H1 (cell line): ENCODE measurements around the gene POLR1D. TPM values are rescaled to one million over a fixed set of nuclear protein-coding genes. Genes with fewer than 3 reads are reported as not detected.

Experiments
- CTCF ChIA-PET: fragments of 300-600 bp; sonication (Branson Sonifier 250); formaldehyde crosslinking; loops from one replicate; lab custom pipeline; 2021; ENCODE audit not compliant: partially characterized antibody; lab: Charles Lee
- POLR2A ChIA-PET: fragments of 300-600 bp; sonication (Branson Sonifier 250); formaldehyde crosslinking; loops from one replicate; lab custom pipeline; 2021; ENCODE audit warnings: inconsistent platforms; ENCODE audit not compliant: partially characterized antibody; lab: Charles Lee
- DNase-seq, 2 experiments: peaks; one replicate each; pipeline versions ENCODE4 v3.0.0 to v3.0.0-alpha.2; 2010 to 2022; ENCODE audit warnings: low spot score in 2 of 2, low read depth in 1 of 2, mixed read lengths in 1 of 2
- FAIRE-seq: peaks from 2 replicates; lab custom pipeline; 2011; peaks lifted over from hg19 to GRCh38; lab: Jason Lieb, UNC
- H2AFZ ChIP-seq: 2 replicates; pipeline ENCODE4 v1.8.1; 2012; ENCODE audit warnings: low read length, inconsistent platforms
- H2AK5ac ChIP-seq: 2 replicates; pipeline ENCODE4 v1.6.1; 2013; ENCODE audit warnings: low read depth, low read length
- H2BK120ac ChIP-seq: replicated peaks from 2 replicates; pipeline ENCODE3; 2013; ENCODE audit warnings: low read depth, low read length, inconsistent platforms
- H2BK12ac ChIP-seq: 2 replicates; pipeline ENCODE4 v1.6.1; 2013; ENCODE audit warnings: low read depth, low read length
- H2BK15ac ChIP-seq: 2 replicates; pipeline ENCODE4 v1.6.1; 2013; ENCODE audit warnings: low read length
- H2BK20ac ChIP-seq: 2 replicates; pipeline ENCODE4 v1.6.1; 2013; ENCODE audit warnings: low read length
- H2BK5ac ChIP-seq: 2 replicates; pipeline ENCODE4 v1.6.1; 2013; ENCODE audit warnings: low read depth, low read length
- H3K14ac ChIP-seq: 2 replicates; pipeline ENCODE4 v1.6.1; 2013; ENCODE audit warnings: inconsistent platforms; ENCODE audit not compliant: insufficient read length
- H3K18ac ChIP-seq: 2 replicates; pipeline ENCODE4 v1.6.1; 2013; ENCODE audit warnings: low read length; ENCODE audit errors: extremely low read depth
- H3K23ac ChIP-seq: 2 replicates; pipeline ENCODE4 v1.6.1; 2013; ENCODE audit warnings: inconsistent platforms; ENCODE audit not compliant: insufficient read length
- H3K23me2 ChIP-seq: 2 replicates; pipeline ENCODE4 v1.6.1; 2013; ENCODE audit warnings: low read depth, low read length
- H3K27ac ChIP-seq: 2 replicates; pipeline ENCODE4 v1.6.1; 2011; ENCODE audit warnings: low read depth, low read length, inconsistent platforms
- H3K27me3 ChIP-seq, 4 experiments: replicated peaks in 1 of 4; 1 replicate in 1 of 4; 2 replicates in 3 of 4; pipeline versions ENCODE4 v1.6.1 to v1.8.1; 2011 to 2013; ENCODE audit warnings: low read length in 3 of 4, mild to moderate bottlenecking in 3 of 4, inconsistent platforms in 2 of 4, mixed read lengths in 2 of 4, moderate library complexity in 1 of 4; ENCODE audit not compliant: control insufficient read depth in 3 of 4, insufficient read depth in 3 of 4; ENCODE audit errors: extremely low read depth in 1 of 4
- H3K36me3 ChIP-seq, 4 experiments: 2 replicates each; pipeline versions ENCODE4 v1.6.1 to v1.8.1; 2011 to 2013; ENCODE audit warnings: mild to moderate bottlenecking in 4 of 4, low read length in 3 of 4, moderate library complexity in 2 of 4, control low read depth in 1 of 4, inconsistent platforms in 1 of 4; ENCODE audit not compliant: insufficient read depth in 4 of 4, control insufficient read depth in 2 of 4
- H3K4ac ChIP-seq: replicated peaks from 2 replicates; pipeline ENCODE3; 2013; ENCODE audit warnings: low read length, low read depth, mixed read lengths, inconsistent platforms; ENCODE audit not compliant: insufficient read length
- H3K4me1 ChIP-seq, 4 experiments: replicated peaks in 1 of 4; 1 replicate in 1 of 4; 2 replicates in 3 of 4; pipeline versions ENCODE4 v1.6.1 to v1.8.1; 2011 to 2013; ENCODE audit warnings: low read length in 3 of 4, inconsistent platforms in 2 of 4, mixed read lengths in 1 of 4; ENCODE audit not compliant: insufficient read depth in 4 of 4, control insufficient read depth in 3 of 4
- H3K4me2 ChIP-seq, 2 experiments: 2 replicates each; pipeline versions ENCODE4 v1.6.1 to v1.8.1; 2011 to 2013; ENCODE audit warnings: low read depth in 2 of 2, low read length in 2 of 2, control low read depth in 1 of 2, inconsistent platforms in 1 of 2, mild to moderate bottlenecking in 1 of 2; ENCODE audit not compliant: insufficient read depth in 1 of 2
- H3K4me3 ChIP-seq, 4 experiments: fragments of 200-600, 300-600 bp in 1 of 4; sonication (generic), shearing (Covaris generic), sonication (Bioruptor Twin) in 1 of 4; 2 replicates each; pipeline versions ENCODE4 v1.5.1 to v1.8.1; 2011 to 2016; ENCODE audit warnings: low read length in 4 of 4, low read depth in 3 of 4, control low read depth in 2 of 4, inconsistent platforms in 2 of 4, mild to moderate bottlenecking in 2 of 4, mixed read lengths in 1 of 4, moderate library complexity in 1 of 4; ENCODE audit not compliant: insufficient read depth in 2 of 4; ENCODE audit errors: extremely low read depth in 1 of 4
- H3K56ac ChIP-seq: replicated peaks from 2 replicates; pipeline ENCODE3; 2013; ENCODE audit warnings: low read depth, mild to moderate bottlenecking, mixed read lengths, low read length, inconsistent platforms; ENCODE audit not compliant: insufficient read length
- H3K79me1 ChIP-seq: 2 replicates; pipeline ENCODE4 v1.6.1; 2013; ENCODE audit warnings: low read depth, low read length, control low read depth
- H3K79me2 ChIP-seq, 2 experiments: 2 replicates each; pipeline versions ENCODE4 v1.6.1 to v1.8.1; 2012 to 2013; ENCODE audit warnings: low read length in 2 of 2, mild to moderate bottlenecking in 2 of 2, inconsistent platforms in 1 of 2; ENCODE audit not compliant: insufficient read depth in 2 of 2, control insufficient read depth in 1 of 2
- H3K9ac ChIP-seq, 4 experiments: replicated peaks in 1 of 4; 1 replicate in 1 of 4; 2 replicates in 3 of 4; pipeline versions ENCODE4 v1.6.1 to v1.8.1; 2011 to 2013; ENCODE audit warnings: low read depth in 3 of 4, low read length in 3 of 4, control low read depth in 2 of 4, mild to moderate bottlenecking in 2 of 4, moderate library complexity in 2 of 4, inconsistent platforms in 1 of 4; ENCODE audit errors: extremely low read depth in 1 of 4
- H3K9me3 ChIP-seq, 2 experiments: 2 replicates each; pipeline versions ENCODE4 v1.6.1 to v1.8.1; 2012 to 2013; ENCODE audit warnings: mild to moderate bottlenecking in 2 of 2, moderate library complexity in 2 of 2, control low read depth in 1 of 2, inconsistent platforms in 1 of 2, low read depth in 1 of 2, low read length in 1 of 2, mixed read lengths in 1 of 2; ENCODE audit not compliant: insufficient read depth in 2 of 2
- H4K20me1 ChIP-seq, 2 experiments: replicated peaks in 1 of 2; 2 replicates each; pipeline versions ENCODE3 to v1.8.1; 2011 to 2013; ENCODE audit warnings: inconsistent platforms in 2 of 2, low read length in 2 of 2, mild to moderate bottlenecking in 1 of 2; ENCODE audit not compliant: insufficient read depth in 2 of 2, control insufficient read depth in 1 of 2
- H4K5ac ChIP-seq: 2 replicates; pipeline ENCODE4 v1.6.1; 2013; ENCODE audit warnings: low read length, low read depth, mixed read lengths, inconsistent platforms; ENCODE audit not compliant: insufficient read length
- H4K8ac ChIP-seq: 2 replicates; pipeline ENCODE4 v1.8.0; 2013; ENCODE audit warnings: mild to moderate bottlenecking, moderate library complexity, low read length, inconsistent platforms; ENCODE audit not compliant: insufficient read depth; ENCODE audit errors: extremely low read depth
- H4K91ac ChIP-seq: replicated peaks from 2 replicates; pipeline ENCODE3; 2013; ENCODE audit warnings: low read length, mixed read lengths, inconsistent platforms; ENCODE audit not compliant: insufficient read length
- ATF2 ChIP-seq: IDR thresholded peaks from 2 replicates; pipeline ENCODE4 v1.6.1; 2012; ENCODE audit warnings: low read length, inconsistent platforms
- BCL11A ChIP-seq, 2 experiments: IDR thresholded peaks; one replicate each; pipeline ENCODE4 v1.6.1; 2011; ENCODE audit warnings: low read depth in 2 of 2, low read length in 2 of 2, mild to moderate bottlenecking in 2 of 2
- CBX8 ChIP-seq: fragments of 300-800, 300-1000 bp; sonication (generic); IDR thresholded peaks from 2 replicates; pipeline ENCODE4 v1.7.1; 2016; ENCODE audit warnings: low read depth, low read length, borderline replicate concordance
- CEBPB ChIP-seq: IDR thresholded peaks from 2 replicates; pipeline ENCODE4 v1.6.1; 2012; ENCODE audit warnings: low read depth, low read length
- RBBP5 ChIP-seq: IDR thresholded peaks from 2 replicates; pipeline ENCODE4 v1.7.1; 2012; ENCODE audit warnings: low read depth, mild to moderate bottlenecking, inconsistent platforms, low read length, moderate library complexity, borderline replicate concordance
- WGBS, 2 experiments: shearing (Covaris generic) in 1 of 2; methylation state at CpG; one replicate each; pipeline versions ENCODE4 v1.1.6 to v1.1.7; 2013 to 2015; ENCODE audit warnings: low lambda C conversion rate in 2 of 2, mixed read lengths in 2 of 2, inconsistent platforms in 1 of 2, low coverage in 1 of 2, missing lambda C conversion rate in 1 of 2; ENCODE audit not compliant: insufficient replicate concordance in 2 of 2, insufficient coverage in 1 of 2, insufficient read length in 1 of 2; ENCODE audit errors: extremely low coverage in 1 of 2, missing lambda C conversion rate in 1 of 2; 5-methylcytosine and 5-hydroxymethylcytosine counted together
- polyA plus RNA-seq, 7 experiments: library from polyadenylated mRNA; depleted of rRNA in 3 of 7; stranded (reverse) in 5 of 7; unstranded in 2 of 7; fragments of >200 nt in 5 of 7; fragments of 200-250 nt in 2 of 7; gene quantifications; 1 replicate in 5 of 7; 2 replicates in 1 of 7; 4 replicates in 1 of 7; pipeline versions ENCODE4 v1.2.1 to v1.2.3, GENCODE V29; 2011 to 2013; ENCODE audit warnings: missing spikeins in 2 of 7, mixed read lengths in 2 of 7
- total RNA-seq: library from RNA; stranded (reverse); fragmentation: NEBNext Ultra II Directional; extraction: Animal tissue kit (Norgen Biotek cat#: 25700); gene quantifications from 2 replicates; pipeline ENCODE4 v1.2.1, GENCODE V29; 2021

The POLR1D gene
- total and polyA plus RNA-seq, 2 of the 8 experiments (the other 6 are each of a cell fraction or from before 2014, with no cell fraction given): 226 to 232 TPM

- Histone ChIP-seq H3K23me2 (no peaks in the 10 kb centered on the region), H2BK120ac (no peak overlapping the region), H3K36me3 (peaks cover 3 to 15% (median 4%) of the 10 kb centered on the region in 4 experiments; a peak in 6 of 8 replicates), H3K9ac (no peak overlapping the region), H3K27me3 (no peaks in the 10 kb centered on the region), H4K91ac (no peak overlapping the region), H3K4me3 (no peak overlapping the region), H2AFZ (no peak overlapping the region), H3K79me1 (peaks cover 7% of the 10 kb centered on the region), H4K5ac (no peak overlapping the region), H4K8ac (no peak overlapping the region), H3K4ac (no peak overlapping the region), H3K9me3 (no peaks in the 10 kb centered on the region), H3K4me1 (no peaks in the 10 kb centered on the region), H2BK15ac (no peak overlapping the region), H3K4me2 (no peak overlapping the region), H3K27ac (no peak overlapping the region), H4K20me1 (peaks cover 8 to 11% of the 10 kb centered on the region in 2 experiments), H3K18ac (no peak overlapping the region), H3K14ac (no peak overlapping the region), H3K56ac (no peak overlapping the region), H3K23ac (no peak overlapping the region), H2BK5ac (no peak overlapping the region), H2BK12ac (no peak overlapping the region), H2BK20ac (no peak overlapping the region), H2AK5ac (no peak overlapping the region), H3K79me2 (peaks cover 0 to 71% of the 10 kb centered on the region in 2 experiments; a peak in 3 of 4 replicates)
- CTCF ChIA-PET: interaction anchor here (0.6 to 0.8 kb wide), 3 partner anchors 10 to 1913 kb away, joined by 3 read pairs; partner anchors contain the start of gene LNX2
- POLR2A ChIA-PET: interaction anchor here (1.1 to 6.5 kb wide), 2 partner anchors 9 to 14 kb away, joined by 4 to 26 read pairs; no protein-coding TSS in a partner anchor
- no peak for FAIRE-seq
- DNase-seq: no peak
- TF ChIP-seq CEBPB (no peak), ATF2 (no peak), CBX8 (no peak), RBBP5 (no peak), BCL11A (IDR thresholded peaks at IDR 0.05; ENCODE audit: low read depth in 2 of 2, low read length in 2 of 2) (no peak)
- WGBS, 2 experiments: 74% methylated on average over 1 of the region's 1 CpG; no CpG with 5 or more reads in 1 of the 2 experiments
These were observed 11.0 kb downstream of the POLR1D start for GRCh38 chr13:27632648-27633047.
